Ovary (tissue), 9 donors: ENCODE measurements around the gene SNTB2. TPM values are rescaled to one million over a fixed set of nuclear protein-coding genes. Genes with fewer than 3 reads are reported as not detected.

Source experiments
- DNase-seq, 5 donors: peaks; one replicate each; pipeline ENCODE4 v3.0.0-alpha.2; 2019 to 2020
- H3K27ac ChIP-seq, 2 donors: fragments of 200-600 bp; one replicate each; pipeline versions ENCODE4 v1.5.1 to v1.8.0; 2019 to 2022
- H3K27me3 ChIP-seq: fragments of 200-600 bp; one replicate; pipeline ENCODE4 v1.8.0; 2022
- H3K36me3 ChIP-seq: fragments of 200-600 bp; sonication (generic); one replicate; pipeline ENCODE4 v1.5.1; 2019
- H3K4me1 ChIP-seq: one replicate; pipeline ENCODE4 v1.8.1; 2013; ENCODE audit warnings: mild to moderate bottlenecking, moderate library complexity; ENCODE audit not compliant: insufficient read depth
- H3K4me3 ChIP-seq: fragments of 200-600 bp; sonication (generic); one replicate; pipeline ENCODE4 v1.5.1; 2017
- H3K9me3 ChIP-seq, 2 donors: fragments of 200-600 bp in 1 of 2; sonication (generic) in 1 of 2; one replicate each; pipeline versions ENCODE4 v1.5.1 to v1.8.1; 2013 to 2019; ENCODE audit warnings: mild to moderate bottlenecking in 1 of 2, moderate library complexity in 1 of 2
- CTCF ChIP-seq, 3 donors: fragments of 450-650 bp in 2 of 3; fragments of 200-600 bp in 1 of 3; IDR thresholded peaks; one replicate each; pipeline versions ENCODE4 v1.5.1 to v1.8.0; 2016 to 2022; ENCODE audit warnings: antibody characterized with exemption in 3 of 3, mild to moderate bottlenecking in 1 of 3
- EP300 ChIP-seq: sonication (generic); formaldehyde crosslinking; IDR thresholded peaks from one replicate; pipeline ENCODE4 v1.6.1; 2017; ENCODE audit warnings: antibody characterized with exemption
- POLR2A ChIP-seq: fragments of 450-650 bp; IDR thresholded peaks from one replicate; pipeline ENCODE4 v1.6.1; 2017; ENCODE audit warnings: antibody characterized with exemption, mild to moderate bottlenecking, moderate library complexity
- WGBS, 3 donors: extraction: QIAGEN DNeasy Blood & Tissue Kit in 1 of 3; methylation state at CpG; one replicate each; pipeline versions ENCODE4 v1.1.5 to v1.1.7; 2013 to 2017; 5-methylcytosine and 5-hydroxymethylcytosine counted together
- intact Hi-C, 4 donors: fragments of 100-400 bp; cut with DNase I; formaldehyde crosslinking; loops; one replicate each; pipeline versions ENCODE4 v1.11.0 to v1.15.1; 2022 to 2023
- polyA plus RNA-seq, 2 donors: library from polyadenylated mRNA; stranded (reverse); fragments of 200-250 nt in 1 of 2; fragments of 350-450 nt in 1 of 2; fragmentation: Illumina TruSeq in 1 of 2; extraction: RNeasy Lipid Tissue Mini Kit (QIAGEN cat#74804) in 1 of 2; gene quantifications; one replicate each; pipeline ENCODE4 v1.2.3, GENCODE V29; 2013 to 2014
- total RNA-seq, 7 donors: library from RNA; depleted of rRNA in 2 of 7; stranded (reverse); fragments of >200 nt in 2 of 7; fragmentation: NEBNext Ultra II Directional in 3 of 7; extraction: Animal tissue kit (Norgen Biotek cat#: 25700) in 3 of 7; gene quantifications; one replicate each; pipeline versions ENCODE4 v1.1.0 to v1.2.4, GENCODE V29; 2016 to 2023
- donor health status: DM: no; HTN: no; CAD: no; lungs with moderate emphysema.
- donor health status: DM: no; HTN: no; CAD: no.
- donor health status: Bipolar disorder and iron deficiency.
- donor health status: DM: yes; HTN: yes; CAD: no.
- donor health status: DM: no; HTN: no; CAD: no.
- donor health status: DM: yes; HTN: yes; CAD: no.

Gene SNTB2
- total and polyA plus RNA-seq, 9 donors = 9.4 to 51.8 (median 36.9) TPM

GRCh38 chr16:69319826-69320739 is 133.1 kb downstream of the SNTB2 start:
- Histone ChIP-seq H3K4me3 (no peak overlapping the region), H3K27me3 (no peaks in the 10 kb centered on the region), H3K4me1 (no peaks in the 10 kb centered on the region), H3K36me3 (no peaks in the 10 kb centered on the region), H3K27ac (no peak overlapping the region), H3K9me3 (no peaks in the 10 kb centered on the region)
- WGBS, 3 donors = 85 to 88% (median 87%) methylated on average over 29 to 30 of the region's 30 CpGs
- TF ChIP-seq CTCF (IDR thresholded peaks at IDR 0.05) (no peak), POLR2A (no peak), EP300 (no peak)
- DNase-seq = peak in 1 of 5 donors; percentile 19
- intact Hi-C loops = no loop called here

- WGBS, 3 donors = 85 to 88% (median 87%) methylated on average over 13 of the region's 13 CpGs
- DNase-seq = no peak
Observed at GRCh38 chr16:69320740-69321073, 133.7 kb downstream of the SNTB2 start.

GRCh38 chr16:69321080-69321479 is 134.1 kb downstream of the SNTB2 start:
- H3K9me3 ChIP-seq = no peaks in the 10 kb centered on the region
- DNase-seq = peak in 1 of 5 donors; percentile 14

More at GRCh38 chr16:69320740-69321073, 133.7 kb downstream of the SNTB2 start:
- Histone ChIP-seq H3K4me3 (no peak overlapping the region), H3K9me3 (no peaks in the 10 kb centered on the region), H3K4me1 (no peaks in the 10 kb centered on the region), H3K36me3 (no peaks in the 10 kb centered on the region), H3K27ac (no peak overlapping the region), H3K27me3 (no peaks in the 10 kb centered on the region)
- TF ChIP-seq POLR2A (no peak), EP300 (no peak), CTCF (IDR thresholded peaks at IDR 0.05) (no peak)
- intact Hi-C loops = no loop called here

GRCh38 chr16:69322343-69322742 is 135.4 kb downstream of the SNTB2 start:
- DNase-seq = no peak
- Histone ChIP-seq H3K36me3 (no peaks in the 10 kb centered on the region), H3K27me3 (no peaks in the 10 kb centered on the region), H3K9me3 (no peaks in the 10 kb centered on the region), H3K4me1 (no peaks in the 10 kb centered on the region), H3K4me3 (no peak overlapping the region), H3K27ac (no peak overlapping the region)
- WGBS, 3 donors = 80 to 87% (median 86%) methylated on average over 7 of the region's 7 CpGs
- intact Hi-C loops = no loop called here
- TF ChIP-seq EP300 (no peak), POLR2A (no peak), CTCF (IDR thresholded peaks at IDR 0.05) (no peak)

More at GRCh38 chr16:69321080-69321479, 134.1 kb downstream of the SNTB2 start:
- no peaks in the 10 kb centered on the region for H3K27me3 ChIP-seq
- no peak overlapping the region for H3K4me3 ChIP-seq
- no peak overlapping the region for H3K27ac ChIP-seq
- intact Hi-C loops = no loop called here
- no peaks in the 10 kb centered on the region for H3K36me3 ChIP-seq
- TF ChIP-seq CTCF (IDR thresholded peaks at IDR 0.05) (no peak), POLR2A (no peak), EP300 (no peak)
- 85 to 89% (median 86%) methylated on average over 22 of the region's 22 CpGs for WGBS, 3 donors
- no peaks in the 10 kb centered on the region for H3K4me1 ChIP-seq
